GM23338 (cell line): ENCODE results near the gene CNTNAP2. TPM values are rescaled to one million over a fixed set of nuclear protein-coding genes. Genes with fewer than 3 reads are reported as not detected.

ENCODE experiments used
- ATAC-seq: fragments of 200-7000 bp; cut with Tn5 transposase; 3 replicates; pipeline ENCODE4 v1.9.1; 2020
- DNase-seq: peaks from one replicate; pipeline ENCODE4 v3.0.0-alpha.2; 2015; ENCODE audit warnings: low spot score
- H2AFZ ChIP-seq: fragments of 200-600 bp; sonication (generic); 2 replicates; pipeline ENCODE4 v1.8.0; 2016; ENCODE audit warnings: antibody characterized with exemption, mild to moderate bottlenecking, moderate library complexity
- H3F3A ChIP-seq: fragments of 200-600 bp; sonication (generic); replicated peaks from 2 replicates; pipeline ENCODE4 v1.8.0; 2017; ENCODE audit warnings: antibody characterized with exemption, mixed run types, low read depth
- H3K27ac ChIP-seq: fragments of 200-600 bp; sonication (generic); 2 replicates; pipeline ENCODE4 v1.6.1; 2016; ENCODE audit warnings: low read depth
- H3K27me3 ChIP-seq: fragments of 200-600 bp; sonication (generic); 2 replicates; pipeline ENCODE4 v1.8.0; 2016; ENCODE audit warnings: mild to moderate bottlenecking, mixed run types, moderate library complexity; ENCODE audit not compliant: insufficient read depth
- H3K36me3 ChIP-seq: fragments of 200-600 bp; sonication (generic); 2 replicates; pipeline ENCODE4 v1.8.0; 2016; ENCODE audit warnings: mild to moderate bottlenecking; ENCODE audit not compliant: insufficient read depth
- H3K4me1 ChIP-seq: fragments of 200-600 bp; sonication (generic); 2 replicates; pipeline ENCODE4 v1.8.0; 2016; ENCODE audit warnings: mild to moderate bottlenecking, moderate library complexity; ENCODE audit not compliant: insufficient read depth
- H3K4me2 ChIP-seq: fragments of 200-600 bp; sonication (generic); 2 replicates; pipeline ENCODE4 v1.7.1; 2017; ENCODE audit warnings: mixed run types
- H3K4me3 ChIP-seq: fragments of 200-600 bp; sonication (generic); 2 replicates; pipeline ENCODE4 v1.6.1; 2016; ENCODE audit warnings: mixed run types
- H3K79me2 ChIP-seq: fragments of 200-600 bp; sonication (generic); replicated peaks from 2 replicates; pipeline ENCODE4 v1.8.0; 2017; ENCODE audit warnings: mild to moderate bottlenecking; ENCODE audit not compliant: insufficient read depth
- H3K9me2 ChIP-seq: fragments of 200-600 bp; sonication (generic); 2 replicates; pipeline ENCODE4 v1.8.0; 2017; ENCODE audit not compliant: insufficient read depth
- H4K20me1 ChIP-seq: fragments of 200-600 bp; sonication (generic); replicated peaks from 2 replicates; pipeline ENCODE4 v1.8.0; 2017; ENCODE audit warnings: mild to moderate bottlenecking; ENCODE audit not compliant: insufficient read depth
- H3K27ac Mint-ChIP-seq: 2 replicates; pipeline ENCODE4 v1.8.0; 2020; ENCODE audit warnings: inconsistent platforms, mild to moderate bottlenecking, moderate library complexity, mixed read lengths
- H3K27me3 Mint-ChIP-seq: 3 replicates; pipeline ENCODE4 v1.8.0; 2022; ENCODE audit warnings: low read depth, mild to moderate bottlenecking, moderate library complexity, mixed read lengths, inconsistent platforms; ENCODE audit not compliant: insufficient read depth, poor library complexity
- H3K36me3 Mint-ChIP-seq: 3 replicates; pipeline ENCODE4 v1.8.0; 2021; ENCODE audit warnings: low read depth, mild to moderate bottlenecking, inconsistent platforms, moderate library complexity, mixed read lengths
- H3K4me1 Mint-ChIP-seq: 3 replicates; pipeline ENCODE4 v1.8.0; 2020; ENCODE audit warnings: mild to moderate bottlenecking, inconsistent platforms, mixed read lengths
- H3K4me3 Mint-ChIP-seq: 3 replicates; pipeline ENCODE4 v1.8.0; 2021; ENCODE audit warnings: moderate library complexity, mild to moderate bottlenecking, inconsistent platforms, mixed read lengths
- H3K9me3 Mint-ChIP-seq: 3 replicates; pipeline ENCODE4 v1.8.0; 2020; ENCODE audit warnings: moderate library complexity, mild to moderate bottlenecking, inconsistent platforms, mixed read lengths
- CREB1 ChIP-seq: fragments of 250-450 bp; sonication (Bioruptor Pico); IDR thresholded peaks from 2 replicates; pipeline ENCODE4 v1.5.0; 2020; ENCODE audit warnings: low read depth, mild to moderate bottlenecking, moderate library complexity
- CTCF ChIP-seq, 2 experiments: fragments of 200-600 bp in 1 of 2; sonication (generic) in 1 of 2; conservative IDR thresholded peaks; 2 replicates each; pipeline versions ENCODE4 v1.5.1 to v1.6.1; 2016 to 2017; ENCODE audit warnings: antibody characterized with exemption in 2 of 2, low read depth in 2 of 2, mild to moderate bottlenecking in 2 of 2, moderate library complexity in 1 of 2
- ETS1 ChIP-seq: IDR thresholded peaks from 2 replicates; pipeline ENCODE4 v1.6.1; 2016; ENCODE audit warnings: antibody characterized with exemption
- EZH2 ChIP-seq: fragments of 200-600 bp; sonication (generic); IDR thresholded peaks from one replicate; pipeline ENCODE4 v1.8.0; 2017; ENCODE audit warnings: antibody characterized with exemption, mild to moderate bottlenecking, low read depth; ENCODE audit not compliant: unreplicated experiment
- EZH2phosphoT487 ChIP-seq: fragments of 200-600 bp; sonication (generic); IDR thresholded peaks from one replicate; pipeline ENCODE4 v1.8.1; 2018; ENCODE audit warnings: antibody characterized with exemption; ENCODE audit not compliant: unreplicated experiment
- JUNB ChIP-seq: IDR thresholded peaks from one replicate; pipeline ENCODE4 v1.6.1; 2016; ENCODE audit warnings: antibody characterized with exemption; ENCODE audit not compliant: unreplicated experiment
- NANOG ChIP-seq: IDR thresholded peaks from 2 replicates; pipeline ENCODE4 v1.6.1; 2016; ENCODE audit warnings: antibody characterized with exemption, borderline replicate concordance
- POLR2AphosphoS5 ChIP-seq: IDR thresholded peaks from 2 replicates; pipeline ENCODE4 v1.6.1; 2016; ENCODE audit warnings: antibody characterized with exemption, low read depth
- REST ChIP-seq: IDR thresholded peaks from one replicate; pipeline ENCODE4 v1.6.1; 2018; ENCODE audit warnings: antibody characterized with exemption; ENCODE audit not compliant: unreplicated experiment
- STAT1 ChIP-seq: IDR thresholded peaks from one replicate; pipeline ENCODE4 v1.6.1; 2016; ENCODE audit warnings: antibody characterized with exemption; ENCODE audit not compliant: unreplicated experiment
- ZNF114 ChIP-seq: fragments of 250-450 bp; sonication (Bioruptor Pico); IDR thresholded peaks from 2 replicates; pipeline ENCODE4 v1.5.0; 2020; ENCODE audit warnings: mild to moderate bottlenecking, moderate library complexity
- ZNF331 ChIP-seq: fragments of 250-450 bp; sonication (Bioruptor Pico); IDR thresholded peaks from 2 replicates; pipeline ENCODE4 v1.5.0; 2020; ENCODE audit warnings: low read depth, mild to moderate bottlenecking, moderate library complexity
- polyA plus RNA-seq: library from polyadenylated mRNA; unstranded; fragments of >200 nt; fragmentation: Nextera tagmentation; extraction: Ambion mirVana; gene quantifications from 2 replicates; pipeline ENCODE4 v1.2.1, GENCODE V29; 2016
- total RNA-seq: library from RNA; depleted of rRNA; stranded (reverse); fragments of >200 nt; shearing (Covaris generic); gene quantifications from 2 replicates; pipeline ENCODE4 v1.2.3, GENCODE V29; 2014

Gene CNTNAP2
- total and polyA plus RNA-seq, 2 experiments from 2014 or later = 38.2 to 61.3 TPM

- TF ChIP-seq ETS1 (no peak), CREB1 (CRISPR knock-in tag) (no peak), CTCF (conservative IDR thresholded peaks at IDR 0.05; ENCODE audit: low read depth in 2 of 2) (no peak), REST (no peak), ZNF114 (CRISPR knock-in tag) (no peak), NANOG (no peak), EZH2 (no peak), EZH2phosphoT487 (no peak), JUNB (no peak), ZNF331 (no peak), POLR2AphosphoS5 (no peak)
Observed at GRCh38 chr7:147869456-147869855, 1752.9 kb downstream of the CNTNAP2 start (continued).

GRCh38 chr7:147878912-147879661 lies 1762.5 kb downstream of the CNTNAP2 start:
- H3K4me3 Mint-ChIP-seq = no peak overlapping the region
- no peaks in the 10 kb centered on the region for H3K79me2 ChIP-seq
- no peak for ATAC-seq
- TF ChIP-seq ZNF331 = no peak
- TF ChIP-seq CTCF (conservative IDR thresholded peaks at IDR 0.05; ENCODE audit: low read depth in 2 of 2) = no peak
- TF ChIP-seq EZH2phosphoT487 = no peak
- no peak for TF ChIP-seq ZNF114 (CRISPR knock-in tag)
- TF ChIP-seq STAT1 = no peak
- TF ChIP-seq ETS1 = no peak
- TF ChIP-seq JUNB = no peak
- no peak for TF ChIP-seq NANOG

More at GRCh38 chr7:147878912-147879661, 1762.5 kb downstream of the CNTNAP2 start:
- peaks cover 23% of the 10 kb centered on the region for H3K9me3 Mint-ChIP-seq
- no peak for DNase-seq
- H3K27ac Mint-ChIP-seq = no peak overlapping the region
- Histone ChIP-seq H3K4me2 (no peak overlapping the region), H3K27me3 (no peaks in the 10 kb centered on the region), H3K27ac (no peak overlapping the region), H2AFZ (no peak overlapping the region), H3K4me1 (no peaks in the 10 kb centered on the region), H3K4me3 (no peak overlapping the region), H3K36me3 (no peaks in the 10 kb centered on the region), H3F3A (no peaks in the 10 kb centered on the region), H4K20me1 (no peaks in the 10 kb centered on the region), H3K9me2 (no peaks in the 10 kb centered on the region)
- H3K27me3 Mint-ChIP-seq = peaks cover under 1% of the 10 kb centered on the region
- H3K36me3 Mint-ChIP-seq = peaks cover 10% of the 10 kb centered on the region; the same call in 2 of the 3 replicates
- H3K4me1 Mint-ChIP-seq = no peaks in the 10 kb centered on the region
